AG20443 (cell line): ENCODE data around the gene APBB3.
A peak's percentile ranks its signal among the peaks of the same experiment; 100 is the strongest.
"Not testable (repeated sequence)": the region's sequence is repeated elsewhere in the genome, so short reads cannot be mapped to it uniquely, and the experiment has no call there.

Experiments
- DNase-seq: peaks from one replicate; pipeline ENCODE4 v3.0.0; 2012; ENCODE audit warnings: low spot score, mixed read lengths

Gene APBB3, protein sequence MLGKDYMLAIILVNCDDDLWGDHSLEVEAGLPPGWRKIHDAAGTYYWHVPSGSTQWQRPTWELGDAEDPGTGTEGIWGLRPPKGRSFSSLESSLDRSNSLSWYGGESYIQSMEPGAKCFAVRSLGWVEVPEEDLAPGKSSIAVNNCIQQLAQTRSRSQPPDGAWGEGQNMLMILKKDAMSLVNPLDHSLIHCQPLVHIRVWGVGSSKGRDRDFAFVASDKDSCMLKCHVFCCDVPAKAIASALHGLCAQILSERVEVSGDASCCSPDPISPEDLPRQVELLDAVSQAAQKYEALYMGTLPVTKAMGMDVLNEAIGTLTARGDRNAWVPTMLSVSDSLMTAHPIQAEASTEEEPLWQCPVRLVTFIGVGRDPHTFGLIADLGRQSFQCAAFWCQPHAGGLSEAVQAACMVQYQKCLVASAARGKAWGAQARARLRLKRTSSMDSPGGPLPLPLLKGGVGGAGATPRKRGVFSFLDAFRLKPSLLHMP

DNA sequence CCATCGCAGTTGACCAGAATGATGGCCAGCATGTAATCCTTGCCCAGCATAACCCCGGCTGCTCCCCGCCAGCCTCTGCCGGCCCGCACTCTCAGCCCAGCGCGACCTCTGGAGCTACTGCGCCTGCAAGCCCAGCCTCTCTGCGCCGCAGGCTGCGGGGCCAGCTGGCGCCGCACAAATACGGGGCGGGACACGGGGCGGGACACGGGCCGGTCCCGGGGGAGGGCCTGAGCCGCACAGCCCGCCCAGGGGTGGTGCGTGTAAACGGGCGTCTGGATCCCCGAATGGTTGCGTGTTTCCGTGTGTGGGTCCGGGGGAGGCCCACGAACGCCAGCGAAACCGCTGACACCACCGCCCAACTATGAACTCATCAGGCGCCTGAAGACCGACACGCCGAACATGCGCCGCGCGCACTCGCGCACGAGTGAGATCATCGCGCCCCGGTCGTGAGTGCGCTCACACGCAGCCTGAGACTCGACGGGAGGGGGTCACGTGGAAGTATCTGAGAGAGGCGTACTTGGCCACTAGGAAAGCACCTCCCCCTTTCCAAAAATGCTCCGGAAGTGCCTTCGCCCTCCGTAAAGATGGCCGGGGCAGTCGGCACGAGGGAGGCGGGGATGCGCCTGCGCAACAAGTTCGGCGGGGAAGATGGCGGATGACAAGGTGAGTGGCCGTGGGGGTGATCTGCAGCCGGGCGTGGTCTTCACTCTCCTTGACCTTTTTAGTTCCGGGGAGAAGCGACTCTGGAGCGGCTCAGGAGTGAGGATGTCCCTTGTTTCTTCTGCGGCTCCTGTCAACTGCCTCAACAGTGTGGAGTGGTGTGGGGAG lies at the start of gene APBB3, which contains the start of gene SLC35A4:
Gene APBB3 (minus strand): TSS at position 403 of the 828 bp plus-strand sequence. CDS start 353 bp downstream, at position 50.
Gene SLC35A4 (plus strand): TSS at position 633 of the 828 bp plus-strand sequence. CDS start 2,342 bp downstream, outside the sequence.
- peak; percentile 97 for DNase-seq

DNA sequence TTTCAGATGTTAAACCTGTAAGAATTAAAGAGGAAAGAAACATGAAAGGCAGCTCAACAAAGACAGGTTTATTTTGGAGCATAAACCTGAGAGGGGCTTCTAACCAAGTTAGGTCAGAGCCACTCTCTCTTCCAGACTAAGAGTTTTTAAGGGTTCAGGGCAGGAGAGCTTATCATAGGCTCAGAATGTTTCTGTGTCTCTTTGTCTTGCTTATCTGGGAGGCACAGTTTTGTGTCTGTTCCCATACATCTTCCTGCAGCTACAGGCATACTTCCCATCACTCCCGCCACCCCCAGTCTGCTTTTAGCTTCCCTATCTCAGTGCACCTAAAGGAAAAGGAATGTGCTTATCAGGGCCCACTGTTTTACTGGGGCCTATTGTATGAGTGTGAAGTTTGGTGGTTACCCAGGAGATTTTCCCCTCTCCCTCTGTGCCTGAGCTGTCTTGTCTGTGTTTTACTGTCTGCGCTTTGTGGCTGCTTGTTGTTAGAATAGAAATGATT lies 46.7 kb upstream of the APBB3 start:
- DNase-seq, result no peak

DNA sequence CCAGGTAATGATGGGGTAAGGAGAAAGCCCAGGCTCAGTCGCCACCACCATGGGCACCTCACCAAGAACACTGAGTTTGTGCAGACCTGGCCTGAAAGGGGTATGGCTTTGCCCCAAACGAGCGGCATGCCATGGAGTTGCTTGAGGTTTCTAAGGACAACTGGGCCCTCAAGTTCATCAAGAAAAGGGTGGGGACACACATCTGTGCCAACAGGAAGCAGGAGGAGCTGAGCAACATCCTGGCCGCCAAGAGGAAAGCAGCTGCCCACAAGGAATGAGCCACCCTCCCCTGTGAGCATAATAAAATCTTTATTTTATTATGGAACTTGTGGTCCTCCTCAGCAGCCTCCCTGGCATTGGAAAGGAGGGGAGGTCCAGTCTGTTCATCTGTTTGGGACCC lies 44.7 kb upstream of the APBB3 start:
- peak; percentile 62 for DNase-seq

DNA sequence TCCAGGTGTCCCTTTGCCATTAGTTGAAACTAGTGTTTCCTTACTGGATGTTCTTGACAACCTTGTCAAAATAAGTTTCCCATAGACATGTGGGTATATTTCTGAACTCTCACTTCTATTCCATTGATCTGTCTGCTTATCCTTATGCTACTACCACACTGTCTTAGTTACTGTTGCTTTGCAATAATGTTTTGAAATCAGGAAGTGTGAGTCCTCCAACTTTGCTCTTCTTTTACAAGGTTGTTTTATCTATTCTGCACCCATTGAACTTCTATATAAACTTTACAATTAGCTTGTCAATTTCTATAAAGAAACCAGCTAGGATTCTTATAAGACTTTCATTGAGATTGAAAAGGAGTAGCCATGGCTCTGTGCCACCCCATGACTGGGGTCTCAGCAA lies 44.3 kb upstream of the APBB3 start:
- no peak for DNase-seq

DNA sequence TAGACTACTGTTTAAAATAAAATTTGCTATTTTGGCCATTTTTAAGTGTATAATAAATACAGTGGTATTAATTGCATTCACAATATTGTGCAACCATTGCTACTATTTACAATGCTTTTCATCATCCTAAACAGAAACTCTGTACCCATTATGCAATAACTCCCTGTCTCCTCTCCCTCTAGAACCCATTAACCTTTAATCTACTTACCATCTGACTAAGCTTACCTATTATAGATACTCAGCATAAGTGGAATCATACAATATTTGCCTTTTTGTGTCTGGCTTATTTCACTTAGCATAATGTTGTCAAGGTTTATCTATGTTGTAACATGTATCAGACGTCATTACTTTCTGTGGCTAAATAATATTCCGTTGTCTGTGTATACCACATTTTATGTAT lies 42.6 kb upstream of the APBB3 start:
- no peak for DNase-seq

DNA sequence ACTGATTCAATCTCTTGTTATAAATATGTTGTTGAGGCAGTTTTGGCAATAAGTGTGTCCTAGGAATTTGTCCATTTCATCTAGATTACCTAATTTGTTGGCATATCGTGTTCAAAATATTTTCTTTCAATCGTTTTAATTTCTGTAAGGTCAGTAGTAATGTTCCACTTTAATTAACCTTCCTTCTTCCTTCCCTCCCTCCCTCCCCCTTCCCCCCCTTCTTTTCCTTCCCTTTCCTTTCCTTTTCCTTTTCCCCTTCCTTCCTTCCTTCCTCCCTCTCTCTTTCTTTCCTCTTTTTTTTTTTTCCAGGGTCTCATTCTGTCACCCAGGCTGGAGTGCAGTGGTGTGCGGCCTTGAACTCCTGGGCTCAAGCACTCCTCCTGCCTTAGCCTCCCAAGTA lies 41.5 kb upstream of the APBB3 start:
- no peak for DNase-seq

DNA sequence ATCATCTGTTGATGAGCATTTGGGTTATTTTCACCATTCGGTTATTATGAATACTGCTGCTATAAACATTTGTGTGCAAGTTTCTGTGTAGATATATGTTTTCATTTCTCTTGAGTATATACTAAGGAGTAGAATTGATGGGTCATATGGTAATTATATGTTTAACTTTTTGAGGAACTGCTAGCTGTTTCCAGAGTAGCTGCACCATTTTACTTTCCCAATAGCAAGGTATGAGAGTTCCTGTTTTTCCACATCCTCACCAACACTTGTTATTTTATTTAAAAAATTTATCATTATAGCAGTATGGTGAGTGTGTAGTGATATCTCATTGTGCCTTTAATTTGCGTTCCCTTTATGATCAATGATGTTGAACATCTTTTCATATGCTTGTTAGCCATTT lies 39.3 kb upstream of the APBB3 start:
- no peak for DNase-seq

DNA sequence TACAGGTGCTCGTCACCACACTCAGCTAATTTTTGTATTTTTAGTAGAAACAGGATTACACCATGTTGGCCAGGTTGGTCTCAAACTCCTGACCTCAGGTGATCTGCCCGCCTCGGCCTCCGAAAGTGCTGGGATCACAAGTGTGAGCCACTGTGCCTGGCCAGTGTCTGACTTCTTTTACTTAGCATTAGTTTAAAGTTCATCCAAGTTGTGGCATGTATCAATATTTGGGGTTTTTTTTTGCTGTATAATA lies 39.0 kb upstream of the APBB3 start:
- DNase-seq, result not testable (repeated sequence)

DNA sequence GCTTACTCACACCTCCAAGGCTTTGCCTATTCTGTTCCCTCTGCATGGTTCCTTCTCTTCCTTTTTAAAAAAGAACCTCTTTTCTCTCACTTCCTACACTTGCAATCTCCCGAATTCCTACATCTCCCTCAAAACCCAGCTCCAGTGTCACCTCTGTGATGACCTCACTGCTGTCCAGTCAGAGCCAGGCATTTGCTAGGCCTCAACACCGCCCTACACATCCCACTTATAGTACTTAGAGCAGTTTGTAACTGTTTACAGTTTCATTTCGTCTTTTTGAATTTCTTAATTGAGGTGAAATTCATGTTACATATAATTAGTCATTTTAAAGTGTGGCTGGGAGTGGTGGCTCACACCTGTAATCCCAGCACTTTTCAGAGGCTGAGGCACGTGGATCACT lies 37.7 kb upstream of the APBB3 start:
- DNase-seq, result no peak

DNA sequence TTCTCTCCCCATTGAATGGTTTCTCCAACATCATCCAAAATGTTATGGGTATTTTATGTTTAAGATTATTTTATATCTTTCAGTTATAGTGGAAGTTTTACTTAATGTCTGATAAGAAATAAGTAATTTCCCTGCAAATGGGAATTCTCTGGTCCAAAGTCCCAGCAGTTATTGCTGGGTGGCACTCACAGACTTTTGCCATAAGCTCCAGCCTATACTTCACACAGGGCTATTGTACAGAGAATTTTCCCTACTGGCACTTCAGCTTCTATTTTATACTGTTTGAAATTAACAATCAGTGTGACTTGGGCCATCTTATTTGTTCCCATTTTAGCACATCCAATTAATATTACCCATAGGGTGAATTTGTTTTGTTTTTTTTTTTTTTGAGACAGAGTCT lies 35.7 kb upstream of the APBB3 start:
- DNase-seq, result no peak

DNA sequence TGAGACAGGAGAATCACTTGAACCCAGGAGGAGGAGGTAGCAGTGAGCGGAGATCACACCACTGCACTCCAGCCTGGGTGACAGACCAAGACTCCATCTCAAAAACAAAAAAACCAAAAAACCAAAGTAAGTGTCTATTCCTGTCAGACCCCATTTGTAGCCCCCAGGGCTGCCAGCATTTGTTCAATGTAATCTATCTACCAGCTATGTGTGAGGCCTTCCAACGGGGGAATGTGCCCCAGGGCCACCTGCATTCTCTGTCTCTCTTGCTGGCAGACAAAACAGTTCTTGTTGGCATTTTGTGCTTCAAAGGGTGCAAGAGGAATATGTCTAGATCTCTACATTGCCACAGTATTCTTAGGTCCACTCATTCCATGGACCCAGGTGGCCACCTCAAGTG lies 34.4 kb upstream of the APBB3 start:
- DNase-seq, result no peak

DNA sequence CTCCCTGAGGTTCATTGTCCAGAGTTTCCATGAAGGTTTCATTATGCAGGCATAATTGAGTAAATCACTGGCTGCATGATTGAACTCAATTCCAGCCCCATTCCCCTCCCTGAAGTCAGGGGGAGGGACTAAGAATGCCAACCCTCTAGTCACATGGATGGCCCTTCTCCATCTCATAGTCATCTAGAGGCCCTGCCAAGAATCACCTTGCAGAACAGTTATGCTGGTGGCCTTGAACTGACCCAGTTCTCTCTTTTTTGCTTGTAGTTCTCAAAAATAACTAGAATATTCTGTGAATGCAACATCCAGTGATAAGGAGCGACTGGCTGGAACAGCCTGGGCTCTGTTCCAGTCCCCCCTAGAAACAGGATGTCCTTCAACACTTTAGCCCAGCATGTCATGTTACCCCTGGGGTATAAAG lies 31.9 kb upstream of the APBB3 start:
- DNase-seq, result no peak

DNA sequence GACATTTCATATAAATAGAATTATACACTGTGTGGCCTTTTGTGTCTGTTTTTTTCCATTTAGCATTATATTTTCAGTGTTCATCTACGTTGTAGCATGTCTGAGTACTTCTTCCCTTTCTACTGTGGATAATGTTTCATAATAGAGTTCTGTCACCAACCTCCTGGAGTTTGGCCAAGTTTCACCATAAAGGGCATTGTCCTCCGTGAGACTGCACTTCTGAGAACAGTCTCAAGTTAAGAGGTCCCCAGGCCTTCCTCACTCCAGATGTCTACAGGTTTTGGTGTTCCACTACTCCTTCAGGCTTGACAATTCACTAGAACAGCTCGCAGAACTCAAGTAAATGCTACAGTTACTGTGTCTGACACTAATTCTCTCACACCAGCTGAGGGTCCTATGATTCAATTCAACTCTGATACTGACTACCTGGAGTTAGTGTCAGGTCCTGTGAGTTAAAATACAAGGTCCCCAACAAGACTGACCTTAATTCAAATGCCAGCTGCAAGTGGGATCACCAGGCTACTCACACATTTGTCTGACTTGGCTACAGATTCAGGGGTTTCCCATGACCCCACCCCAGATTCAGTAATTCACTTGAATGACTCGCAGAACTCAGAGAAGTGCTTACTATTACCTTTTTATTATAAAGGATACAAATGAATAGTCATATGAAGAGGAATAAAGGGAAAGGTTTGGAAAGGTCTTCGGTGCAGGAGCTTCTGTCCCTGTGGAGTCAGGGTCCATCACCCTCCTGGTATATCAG lies 31.3 kb upstream of the APBB3 start:
- no peak for DNase-seq

DNA sequence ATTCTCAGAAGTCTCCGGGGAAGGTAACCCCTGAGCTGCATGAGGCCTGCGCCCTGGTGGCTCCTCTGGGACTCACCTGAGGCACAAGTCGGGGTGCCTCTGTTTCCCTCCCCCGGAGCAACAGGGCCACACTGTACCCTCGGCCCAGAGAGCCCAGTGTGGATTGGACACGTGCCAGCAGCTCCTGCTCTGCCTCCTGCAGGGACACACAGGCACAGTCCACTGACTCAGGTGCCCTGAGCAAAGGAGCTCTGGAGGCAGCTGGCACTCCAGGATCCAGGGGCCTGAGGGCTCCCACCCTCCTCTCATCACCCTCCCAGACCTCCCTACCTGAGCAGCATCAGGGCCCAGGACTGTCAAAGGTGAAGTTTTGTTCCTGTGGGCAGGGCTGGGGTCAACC lies 29.8 kb upstream of the APBB3 start:
- DNase-seq, result no peak

DNA sequence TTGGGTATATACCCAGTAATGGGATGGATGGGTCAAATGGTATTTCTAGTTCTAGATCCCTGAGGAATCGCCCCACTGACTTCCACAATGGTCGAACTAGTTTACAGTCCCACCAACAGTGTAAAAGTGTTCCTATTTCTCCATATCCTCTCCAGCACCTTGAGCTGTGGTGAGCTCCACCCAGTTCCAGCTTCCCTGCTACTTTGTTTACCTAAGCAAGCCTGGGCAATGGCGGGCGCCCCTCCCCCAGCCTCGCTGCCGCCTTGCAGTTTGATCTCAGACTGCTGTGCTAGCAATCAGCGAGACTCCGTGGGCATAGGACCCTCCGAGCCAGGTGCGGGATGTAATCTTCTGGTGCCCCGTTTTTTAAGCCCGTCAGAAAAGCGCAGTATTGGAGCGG lies 28.7 kb upstream of the APBB3 start:
- DNase-seq, result not testable (repeated sequence)

DNA sequence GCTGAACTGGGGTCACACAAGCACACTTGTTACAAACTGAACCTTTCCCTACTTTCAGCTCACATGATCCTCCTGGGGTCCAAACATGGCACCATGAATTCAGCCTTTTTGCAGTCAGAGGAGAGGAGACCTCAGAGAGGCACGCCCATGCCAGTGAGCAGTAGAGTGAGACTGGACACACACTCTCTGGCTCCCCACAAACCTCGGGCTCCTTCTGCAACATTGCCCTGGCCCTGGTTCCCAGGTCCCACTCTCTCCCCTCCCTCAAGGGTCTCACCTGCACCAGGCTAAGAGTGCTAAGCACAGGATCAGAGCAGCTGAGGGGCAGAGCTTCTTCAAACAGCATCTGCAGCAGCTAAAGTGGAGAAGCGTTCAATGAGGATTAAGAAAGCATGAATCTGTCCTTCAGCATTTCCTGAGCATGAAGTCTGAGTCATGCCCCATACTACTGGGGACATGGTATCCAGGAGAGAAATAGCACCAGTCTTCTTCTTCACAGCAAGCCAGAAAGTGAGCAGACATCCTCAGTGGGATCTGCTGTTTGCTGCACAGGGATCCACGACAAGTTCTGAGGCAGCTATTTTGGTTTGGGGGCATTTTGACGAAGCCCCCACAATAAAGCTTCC lies 27.5 kb upstream of the APBB3 start:
- peak; percentile 69 for DNase-seq

DNA sequence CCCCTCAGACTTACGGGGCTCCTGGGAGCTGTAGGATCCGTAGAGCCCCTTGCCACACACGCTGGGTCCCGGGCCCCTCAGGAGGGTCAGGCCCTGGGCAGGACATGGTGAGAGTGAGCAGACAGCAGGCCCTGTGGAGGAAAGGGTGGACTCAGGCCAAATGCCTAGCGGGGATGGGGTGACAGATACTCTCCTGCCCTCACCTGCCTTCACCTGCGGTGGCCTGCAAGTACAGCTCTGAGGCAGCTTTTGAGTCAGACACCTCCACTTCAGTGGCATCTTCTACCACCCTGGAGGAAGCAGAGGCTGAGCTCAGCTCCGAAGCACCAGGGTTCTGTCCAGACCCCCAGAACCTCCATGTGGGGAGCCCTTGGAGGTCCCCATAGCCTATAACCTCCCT lies 26.5 kb upstream of the APBB3 start:
- DNase-seq, result no peak

DNA sequence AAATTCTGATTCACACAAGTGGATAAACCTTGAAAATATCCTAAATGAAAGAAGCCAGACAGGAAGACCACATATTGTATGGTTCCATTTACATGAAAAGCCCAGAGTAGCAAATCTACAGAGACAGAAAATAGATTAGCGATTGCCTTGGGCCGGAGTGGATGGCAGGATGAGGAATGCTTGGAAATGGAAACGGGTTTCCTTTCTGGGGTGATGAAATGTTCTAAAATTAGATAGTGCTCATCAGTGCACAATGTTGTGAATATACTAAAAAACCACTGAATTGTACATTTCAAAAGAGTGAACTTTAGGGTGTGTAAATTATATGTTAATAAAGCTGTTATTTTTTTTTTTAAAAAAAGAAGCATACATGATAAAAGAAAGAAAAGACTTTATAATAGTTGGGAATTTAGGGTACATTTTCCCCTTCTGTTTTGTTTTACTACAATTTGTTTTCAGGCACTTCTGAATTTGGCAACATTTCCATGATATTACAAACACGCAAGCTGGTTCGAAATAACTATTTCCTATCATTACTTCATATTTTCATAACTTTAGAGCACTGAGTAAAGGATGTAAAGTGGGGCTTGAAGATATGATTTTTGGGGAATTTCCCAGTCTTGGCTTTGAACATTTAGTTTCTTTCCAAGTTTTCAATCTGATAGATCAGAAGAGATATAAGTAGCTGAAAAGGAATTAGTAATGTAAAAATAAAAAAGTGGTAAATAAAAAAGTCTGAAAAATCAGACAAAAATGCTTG lies 24.1 kb upstream of the APBB3 start:
- peak; percentile 68 for DNase-seq

DNA sequence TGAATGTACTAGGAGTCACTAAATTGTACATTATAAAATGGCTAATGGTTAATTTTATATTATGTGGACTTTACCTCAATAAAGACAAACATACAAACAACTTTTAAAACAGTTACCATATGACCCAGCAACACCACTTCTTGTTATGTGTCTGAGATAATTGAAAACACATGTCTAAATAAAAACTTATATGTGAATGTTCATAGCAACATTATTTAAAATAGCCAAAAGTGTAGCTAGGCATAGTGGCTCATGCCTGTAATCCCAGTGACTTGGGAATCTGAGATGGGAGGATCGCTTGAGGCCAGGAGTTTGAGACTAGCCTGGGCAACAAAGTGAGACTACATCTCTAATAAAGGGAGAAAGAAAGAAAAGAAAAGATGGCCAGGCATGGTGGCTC lies 23.1 kb upstream of the APBB3 start:
- DNase-seq, result no peak

DNA sequence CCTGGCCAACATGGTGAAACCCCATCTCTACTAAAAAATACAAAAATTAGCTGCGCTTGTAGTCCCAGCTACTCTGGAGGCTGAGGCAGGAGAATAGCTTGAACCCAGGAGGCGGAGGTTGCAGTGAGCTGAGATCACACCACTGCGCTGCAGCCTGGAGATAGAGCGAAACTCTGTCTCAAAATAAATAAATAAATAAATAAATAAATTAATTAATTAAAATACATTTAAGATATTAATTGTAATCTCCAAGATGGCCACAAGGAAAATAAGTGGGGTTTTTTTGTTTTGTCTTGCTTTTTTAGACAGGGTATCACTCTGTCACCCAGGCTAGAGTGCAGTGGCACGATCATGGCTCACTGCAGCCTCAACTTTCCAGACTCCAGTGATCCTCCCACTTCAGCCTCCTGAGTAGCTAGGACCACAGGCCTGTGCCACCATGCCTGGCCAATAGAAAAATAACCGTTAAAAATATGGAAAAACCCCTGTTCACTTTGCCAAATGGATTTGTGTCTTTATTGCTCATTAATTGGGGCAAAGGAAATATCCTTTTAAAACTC lies 14.9 kb upstream of the APBB3 start:
- not testable (repeated sequence) for DNase-seq

DNA sequence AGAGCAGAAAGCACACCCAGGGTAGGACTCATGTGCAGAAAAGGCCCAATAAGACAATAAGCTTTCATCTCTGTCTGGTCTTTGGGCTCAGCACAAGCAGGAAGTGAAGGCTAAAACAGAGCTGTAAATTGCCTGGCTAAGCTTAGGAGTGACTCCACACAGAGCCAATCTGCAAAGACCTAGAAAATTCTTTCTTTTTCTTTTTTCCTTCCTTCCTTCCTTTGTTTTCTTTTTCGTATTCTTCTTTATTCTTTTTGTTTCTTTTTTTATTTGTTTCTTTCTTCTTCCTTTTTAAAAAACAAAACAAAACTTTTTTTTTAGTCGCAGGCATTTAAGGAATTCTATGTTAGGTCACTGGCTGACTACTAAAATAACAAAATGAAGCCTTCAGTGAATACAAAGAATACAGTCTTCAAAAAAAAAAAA lies 12.4 kb upstream of the APBB3 start:
- DNase-seq, result peak; percentile 24
